ENCODE results near the gene SPATA19.

SPATA19 gene

DNA sequence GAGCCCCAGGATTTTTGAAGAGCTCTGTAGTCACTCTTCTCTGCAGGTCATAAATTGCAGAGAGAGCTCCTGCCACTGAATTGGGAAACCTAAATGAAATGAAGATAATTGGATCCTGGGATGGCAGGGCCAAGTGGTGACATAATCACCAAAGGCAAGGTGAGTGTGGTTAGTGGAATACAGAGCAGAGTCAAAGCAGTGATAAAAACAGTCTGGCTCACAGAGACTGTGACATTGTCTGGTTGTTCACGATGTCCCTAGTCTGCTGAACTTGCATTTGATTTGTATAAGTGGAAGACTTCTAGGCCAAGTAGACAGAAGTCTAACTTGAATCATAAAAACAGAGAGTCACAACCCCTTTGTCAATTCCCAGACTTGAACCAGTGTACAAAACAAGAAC, 26.8 kb upstream of the SPATA19 start:
- Histone ChIP-seq H3K27ac (ENCODE audit: low read depth, low read length) (no peak overlapping the region), H3K79me2 (ENCODE audit: insufficient read depth, low read length) (no peaks in the 10 kb centered on the region), H3K9me3 (ENCODE audit: insufficient read depth, low read length) (no peaks in the 10 kb centered on the region), H3K4me3 (ENCODE audit: insufficient read depth, low read length, poor library complexity, severe bottlenecking) (no peak overlapping the region), H3K9me2 (replicated peaks; ENCODE audit: insufficient read depth, low read length) (no peaks in the 10 kb centered on the region), H3K27me3 (ENCODE audit: low read length) (no peaks in the 10 kb centered on the region), H3K36me3 (ENCODE audit: low read length) (no peaks in the 10 kb centered on the region), H3K9ac (ENCODE audit: low read length) (no peak overlapping the region), H2AFZ (ENCODE audit: low read depth, low read length, severe bottlenecking) (no peak overlapping the region), H4K20me1 (ENCODE audit: low read depth, low read length) (no peaks in the 10 kb centered on the region), H3K4me2 (ENCODE audit: low read depth, low read length, poor library complexity, severe bottlenecking) (no peak overlapping the region), H3F3A (ENCODE audit: insufficient read depth) (no peaks in the 10 kb centered on the region)
- TF ChIP-seq EZH2phosphoT487 (conservative IDR thresholded peaks at IDR 0.05; ENCODE audit: low read length) (no peak), CTCF (IDR thresholded peaks at IDR 0.05; ENCODE audit: insufficient read depth, low read length, poor library complexity, severe bottlenecking) (no peak)

- Histone ChIP-seq H3K27me3 (ENCODE audit: low read length) (no peaks in the 10 kb centered on the region), H3K27ac (ENCODE audit: low read depth, low read length) (no peak overlapping the region), H3K4me3 (ENCODE audit: insufficient read depth, low read length, poor library complexity, severe bottlenecking) (no peak overlapping the region), H2AFZ (ENCODE audit: low read depth, low read length, severe bottlenecking) (no peak overlapping the region), H3K79me2 (ENCODE audit: insufficient read depth, low read length) (no peaks in the 10 kb centered on the region), H3F3A (ENCODE audit: insufficient read depth) (no peaks in the 10 kb centered on the region), H3K4me2 (ENCODE audit: low read depth, low read length, poor library complexity, severe bottlenecking) (no peak overlapping the region), H3K9me3 (ENCODE audit: insufficient read depth, low read length) (no peaks in the 10 kb centered on the region), H4K20me1 (ENCODE audit: low read depth, low read length) (no peaks in the 10 kb centered on the region), H3K36me3 (ENCODE audit: low read length) (no peaks in the 10 kb centered on the region), H3K9me2 (replicated peaks; ENCODE audit: insufficient read depth, low read length) (no peaks in the 10 kb centered on the region), H3K9ac (ENCODE audit: low read length) (no peak overlapping the region)
- TF ChIP-seq EZH2phosphoT487 (conservative IDR thresholded peaks at IDR 0.05; ENCODE audit: low read length) (no peak), CTCF (IDR thresholded peaks at IDR 0.05; ENCODE audit: insufficient read depth, low read length, poor library complexity, severe bottlenecking) (no peak)
These were observed 22.1 kb upstream of the SPATA19 start for GRCh38 chr11:133867456-133867855.

- Histone ChIP-seq H3K27me3 (ENCODE audit: low read length) (no peaks in the 10 kb centered on the region), H3K36me3 (ENCODE audit: low read length) (no peaks in the 10 kb centered on the region), H3K9me3 (ENCODE audit: insufficient read depth, low read length) (no peaks in the 10 kb centered on the region), H4K20me1 (ENCODE audit: low read depth, low read length) (no peaks in the 10 kb centered on the region), H3K9ac (ENCODE audit: low read length) (no peak overlapping the region), H3K4me2 (ENCODE audit: low read depth, low read length, poor library complexity, severe bottlenecking) (no peak overlapping the region), H3K4me3 (ENCODE audit: insufficient read depth, low read length, poor library complexity, severe bottlenecking) (no peak overlapping the region), H3K9me2 (replicated peaks; ENCODE audit: insufficient read depth, low read length) (no peaks in the 10 kb centered on the region), H3K27ac (ENCODE audit: low read depth, low read length) (no peak overlapping the region), H2AFZ (ENCODE audit: low read depth, low read length, severe bottlenecking) (no peak overlapping the region), H3F3A (ENCODE audit: insufficient read depth) (no peaks in the 10 kb centered on the region), H3K79me2 (ENCODE audit: insufficient read depth, low read length) (no peaks in the 10 kb centered on the region)
- no peak for TF ChIP-seq CTCF (IDR thresholded peaks at IDR 0.05; ENCODE audit: insufficient read depth, low read length, poor library complexity, severe bottlenecking)
- no peak for TF ChIP-seq EZH2phosphoT487 (conservative IDR thresholded peaks at IDR 0.05; ENCODE audit: low read length)
These were observed 20.2 kb upstream of the SPATA19 start for GRCh38 chr11:133865466-133865865.

Data from SU-DHL-6 (cell line).